H9 (cell line): ENCODE data around the gene WDR81. TPM values are rescaled to one million over a fixed set of nuclear protein-coding genes. Genes with fewer than 3 reads are reported as not detected.
A peak's percentile ranks its signal among the peaks of the same experiment; 100 is the strongest.

ENCODE experiments used
- DNase-seq: peaks from one replicate; pipeline ENCODE4 v3.0.0-alpha.2; 2017
- H2AFZ ChIP-seq: one replicate; pipeline ENCODE4 v1.6.1; 2013; ENCODE audit warnings: mild to moderate bottlenecking, low read length, control low read depth, moderate library complexity
- H2AK5ac ChIP-seq: 2 replicates; pipeline ENCODE4 v1.6.1; 2013; ENCODE audit warnings: low read length, control low read depth, mixed read lengths; ENCODE audit not compliant: insufficient read length
- H2BK120ac ChIP-seq: one replicate; pipeline ENCODE4 v1.6.1; 2013; ENCODE audit warnings: low read depth, mild to moderate bottlenecking, low read length, control low read depth, inconsistent platforms; ENCODE audit not compliant: poor library complexity, severe bottlenecking
- H2BK12ac ChIP-seq: 2 replicates; pipeline ENCODE4 v1.6.1; 2013; ENCODE audit warnings: low read length, control low read depth, mixed read lengths, low read depth; ENCODE audit not compliant: insufficient read length
- H2BK15ac ChIP-seq: 2 replicates; pipeline ENCODE4 v1.6.1; 2013; ENCODE audit warnings: low read depth, low read length, control low read depth
- H2BK20ac ChIP-seq: one replicate; pipeline ENCODE4 v1.6.1; 2013; ENCODE audit warnings: low read depth, mild to moderate bottlenecking, low read length, control low read depth, inconsistent platforms; ENCODE audit not compliant: poor library complexity, severe bottlenecking
- H2BK5ac ChIP-seq: 2 replicates; pipeline ENCODE4 v1.6.1; 2013; ENCODE audit warnings: low read length, control low read depth, mixed read lengths; ENCODE audit not compliant: insufficient read length
- H3K14ac ChIP-seq: 2 replicates; pipeline ENCODE4 v1.6.1; 2013; ENCODE audit warnings: low read length, control low read depth; ENCODE audit not compliant: insufficient read depth
- H3K18ac ChIP-seq: 2 replicates; pipeline ENCODE4 v1.6.1; 2013; ENCODE audit warnings: low read depth, mild to moderate bottlenecking, mixed read lengths, low read length, control low read depth; ENCODE audit not compliant: insufficient read length
- H3K23ac ChIP-seq: 2 replicates; pipeline ENCODE4 v1.6.1; 2013; ENCODE audit warnings: low read length, control low read depth, mixed read lengths, low read depth; ENCODE audit not compliant: insufficient read length
- H3K23me2 ChIP-seq: 2 replicates; pipeline ENCODE4 v1.6.1; 2013; ENCODE audit warnings: low read depth, mild to moderate bottlenecking, mixed read lengths, low read length, control low read depth; ENCODE audit not compliant: insufficient read length, poor library complexity, severe bottlenecking
- H3K27ac ChIP-seq: 2 replicates; pipeline ENCODE4 v1.5.1; 2013; ENCODE audit warnings: low read length, control low read depth, mixed read lengths, low read depth; ENCODE audit not compliant: insufficient read length
- H3K27me3 ChIP-seq: 2 replicates; pipeline ENCODE4 v1.6.1; 2013; ENCODE audit warnings: low read length, control low read depth, inconsistent platforms; ENCODE audit not compliant: insufficient read depth
- H3K4ac ChIP-seq: 2 replicates; pipeline ENCODE4 v1.6.1; 2013; ENCODE audit warnings: low read depth, mild to moderate bottlenecking, control low read depth, inconsistent platforms, low read length, moderate library complexity
- H3K4me1 ChIP-seq: 2 replicates; pipeline ENCODE4 v1.6.1; 2013; ENCODE audit warnings: low read length, control low read depth, inconsistent platforms; ENCODE audit not compliant: insufficient read depth
- H3K4me2 ChIP-seq: 2 replicates; pipeline ENCODE4 v1.6.1; 2013; ENCODE audit warnings: low read length, control low read depth, mixed read lengths; ENCODE audit not compliant: insufficient read length, insufficient read depth
- H3K56ac ChIP-seq: 2 replicates; pipeline ENCODE4 v1.6.1; 2013; ENCODE audit warnings: low read depth, mild to moderate bottlenecking, mixed read lengths, low read length, control low read depth; ENCODE audit not compliant: insufficient read length
- H3K79me1 ChIP-seq: 2 replicates; pipeline ENCODE4 v1.6.1; 2013; ENCODE audit warnings: low read depth, mild to moderate bottlenecking, moderate library complexity, low read length, control low read depth, inconsistent platforms; ENCODE audit not compliant: insufficient read depth, poor library complexity, severe bottlenecking
- H3K79me2 ChIP-seq: 2 replicates; pipeline ENCODE4 v1.6.1; 2013; ENCODE audit warnings: low read length, control low read depth, inconsistent platforms; ENCODE audit not compliant: insufficient read depth
- H3K9ac ChIP-seq: 2 replicates; pipeline ENCODE4 v1.6.1; 2013; ENCODE audit warnings: low read length, control low read depth, mixed read lengths; ENCODE audit not compliant: insufficient read length; ENCODE audit errors: extremely low read depth
- H3K9me3 ChIP-seq: one replicate; pipeline ENCODE4 v1.6.1; 2013; ENCODE audit warnings: low read depth, low read length, inconsistent platforms; ENCODE audit not compliant: control insufficient read depth
- H3T11ph ChIP-seq: one replicate; pipeline ENCODE4 v1.6.1; 2013; ENCODE audit warnings: mild to moderate bottlenecking, low read length, control low read depth, inconsistent platforms
- H4K20me1 ChIP-seq: one replicate; pipeline ENCODE4 v1.6.1; 2013; ENCODE audit not compliant: control insufficient read depth, insufficient read length, insufficient read depth
- H4K5ac ChIP-seq: 2 replicates; pipeline ENCODE4 v1.6.1; 2013; ENCODE audit warnings: low read depth, mild to moderate bottlenecking, mixed read lengths, low read length, control low read depth; ENCODE audit not compliant: insufficient read length
- H4K8ac ChIP-seq: replicated peaks from 2 replicates; pipeline ENCODE4 v1.6.1; 2013; ENCODE audit warnings: low read length, control low read depth, mixed read lengths, low read depth; ENCODE audit not compliant: insufficient read length
- H4K91ac ChIP-seq: 2 replicates; pipeline ENCODE4 v1.6.1; 2013; ENCODE audit warnings: low read depth, mild to moderate bottlenecking, moderate library complexity, mixed read lengths, low read length, control low read depth; ENCODE audit not compliant: insufficient read length
- H3K27ac Mint-ChIP-seq, 3 experiments: 2 replicates in 2 of 3; 3 replicates in 1 of 3; pipeline ENCODE4 v1.8.0; 2020 to 2021; ENCODE audit warnings: mixed read lengths in 3 of 3, mild to moderate bottlenecking in 1 of 3, moderate library complexity in 1 of 3
- H3K27me3 Mint-ChIP-seq: 2 replicates; pipeline ENCODE4 v1.8.0; 2021; ENCODE audit warnings: low read depth, mild to moderate bottlenecking, moderate library complexity, mixed read lengths
- H3K36me3 Mint-ChIP-seq, 3 experiments: 2 replicates in 2 of 3; 3 replicates in 1 of 3; pipeline ENCODE4 v1.8.0; 2020 to 2021; ENCODE audit warnings: low read depth in 3 of 3, mixed read lengths in 3 of 3; ENCODE audit not compliant: insufficient read depth in 1 of 3
- H3K4me1 Mint-ChIP-seq, 2 experiments: 2 replicates each; pipeline ENCODE4 v1.8.0; 2020; ENCODE audit warnings: mixed read lengths in 2 of 2
- H3K4me3 Mint-ChIP-seq, 2 experiments: 2 replicates in 1 of 2; 3 replicates in 1 of 2; pipeline ENCODE4 v1.8.0; 2020 to 2021; ENCODE audit warnings: mild to moderate bottlenecking in 2 of 2, mixed read lengths in 2 of 2, moderate library complexity in 1 of 2
- H3K9me3 Mint-ChIP-seq, 2 experiments: 2 replicates in 1 of 2; 3 replicates in 1 of 2; pipeline ENCODE4 v1.8.0; 2020; ENCODE audit warnings: mild to moderate bottlenecking in 2 of 2, mixed read lengths in 2 of 2, moderate library complexity in 1 of 2
- CTCF ChIP-seq: fragments of 200-600 bp; sonication (generic); conservative IDR thresholded peaks from 3 replicates; pipeline ENCODE4 v1.8.0; 2021; ENCODE audit warnings: antibody characterized with exemption, mild to moderate bottlenecking
- WGBS: extraction: QIAGEN DNeasy Blood & Tissue Kit; methylation state at CpG from one replicate; pipeline ENCODE4 v1.1.7; 2013; ENCODE audit warnings: missing lambda C conversion rate, low lambda C conversion rate, mixed read lengths; ENCODE audit not compliant: insufficient read length; ENCODE audit errors: extremely low coverage; 5-methylcytosine and 5-hydroxymethylcytosine counted together
- total RNA-seq: library from RNA; stranded (reverse); gene quantifications from 2 replicates; pipeline ENCODE4 v1.2.1, GENCODE V29; 2021

WDR81 gene
- total RNA-seq, 1 experiment from 2014 or later = 20.2 TPM

GRCh38 chr17:1714427-1714979, 10.0 kb upstream of the WDR81 start:
- H3K4me1 ChIP-seq = peaks cover 2% of the 10 kb centered on the region; the same call in 1 of the 2 replicates
- no peak overlapping the region for H3K4ac ChIP-seq
- peaks cover 37 to 40% of the 10 kb centered on the region in 2 experiments for H3K4me1 Mint-ChIP-seq

More at GRCh38 chr17:1714427-1714979, 10.0 kb upstream of the WDR81 start:
- H3K14ac ChIP-seq = 0 out of 2 replicates have a peak overlapping the region, but pooled peaks have one; percentile 5
- H3K18ac ChIP-seq = no peak overlapping the region
- no peak overlapping the region for H2AFZ ChIP-seq
- H3T11ph ChIP-seq = no peak overlapping the region
- H3K36me3 Mint-ChIP-seq = peaks cover 0 to 13% (median 2%) of the 10 kb centered on the region in 3 experiments; a peak in 3 of 7 replicates
- no peaks in the 10 kb centered on the region for H3K27me3 ChIP-seq
- peak; percentile 98 for DNase-seq
- no peaks in the 10 kb centered on the region; the same call in 1 of the 2 replicates for H3K27me3 Mint-ChIP-seq
- no peaks in the 10 kb centered on the region for H3K79me1 ChIP-seq
- no peak overlapping the region for H4K91ac ChIP-seq
- no peak overlapping the region for H4K8ac ChIP-seq
- no peaks in the 10 kb centered on the region; a peak in 1 of 5 replicates for H3K9me3 Mint-ChIP-seq
- no CpG with 5 or more reads among the region's 19 CpGs for WGBS
- H2BK5ac ChIP-seq = no peak overlapping the region
- peak overlapping the region; percentile 64 to 92 (median 72); a peak in 5 of 7 replicates for H3K27ac Mint-ChIP-seq
- H2BK12ac ChIP-seq = no peak overlapping the region
- peaks cover 35% of the 10 kb centered on the region for H3K23me2 ChIP-seq
- H2BK15ac ChIP-seq = no peak overlapping the region
- H3K23ac ChIP-seq = no peak overlapping the region
- no peak overlapping the region for H3K56ac ChIP-seq
- no peaks in the 10 kb centered on the region for H3K79me2 ChIP-seq
- H2AK5ac ChIP-seq = no peak overlapping the region
- TF ChIP-seq CTCF = no peak
- H3K27ac ChIP-seq = no peak overlapping the region
- no peak overlapping the region for H3K9ac ChIP-seq
- H4K5ac ChIP-seq = no peak overlapping the region
- H3K4me2 ChIP-seq = peak overlapping the region; percentile 65
- H3K4me3 Mint-ChIP-seq = peak overlapping the region; percentile 88 to 94
- H2BK120ac ChIP-seq = no peak overlapping the region
- no peaks in the 10 kb centered on the region for H4K20me1 ChIP-seq
- no peaks in the 10 kb centered on the region for H3K9me3 ChIP-seq
- H2BK20ac ChIP-seq = no peak overlapping the region
